Hematopoietic multipotent progenitor cell treated with erythropoietin and hydrocortisone succinate and interleukin-3 and kit ligand, for 17 days (in vitro differentiated cells): ENCODE measurements around the gene ERAL1.
"Not testable (repeated sequence)": the region's sequence is repeated elsewhere in the genome, so short reads cannot be mapped to it uniquely, and the experiment has no call there.

Source experiments
- DNase-seq: peaks from one replicate; pipeline ENCODE4 v3.0.0-alpha.2; 2015; ENCODE audit warnings: low spot score

ERAL1 gene

GRCh38 chr17:28899212-28899815 lies 44.5 kb downstream of the ERAL1 start:
- peak; percentile 39 for DNase-seq

GRCh38 chr17:28900986-28901726 lies 46.3 kb downstream of the ERAL1 start:
- no peak for DNase-seq

GRCh38 chr17:28901866-28902818 lies 47.3 kb downstream of the ERAL1 start:
- DNase-seq: peak; percentile 53

- peak; percentile 98 for DNase-seq
These were observed 48.2 kb downstream of the ERAL1 start, which contains the start of gene DHRS13 for GRCh38 chr17:28902819-28903545. DHRS13 (minus strand) TSS chr17:28903079; CDS start chr17:28902944, 135 bp downstream.

- not testable (repeated sequence) for DNase-seq
These were observed 48.7 kb downstream of the ERAL1 start for GRCh38 chr17:28903546-28903841.

GRCh38 chr17:28904800-28905199 lies 50.0 kb downstream of the ERAL1 start:
- peak; percentile 64 for DNase-seq

- DNase-seq: no peak
These were observed 51.5 kb downstream of the ERAL1 start for GRCh38 chr17:28906276-28906675.

GRCh38 chr17:28906706-28907438 lies 52.1 kb downstream of the ERAL1 start:
- peak; percentile 82 for DNase-seq

GRCh38 chr17:28907709-28908475 lies 53.1 kb downstream of the ERAL1 start:
- peak; percentile 38 for DNase-seq

GRCh38 chr17:28908640-28909167 lies 53.9 kb downstream of the ERAL1 start:
- no peak for DNase-seq

- no peak for DNase-seq
These were observed 55.7 kb downstream of the ERAL1 start for GRCh38 chr17:28910534-28910933.
